Nephron progenitor cell (in vitro differentiated cells): ENCODE data around the gene TAF1C.

Experiments
- DNase-seq: peaks from one replicate; pipeline ENCODE4 v3.0.0; 2021
- H3K27ac Mint-ChIP-seq: 2 replicates; pipeline ENCODE4 v1.8.0; 2021; ENCODE audit warnings: mild to moderate bottlenecking, moderate library complexity, mixed read lengths
- H3K27me3 Mint-ChIP-seq: 2 replicates; pipeline ENCODE4 v1.8.0; 2021; ENCODE audit warnings: mild to moderate bottlenecking, low read depth, mixed read lengths; ENCODE audit not compliant: poor library complexity
- H3K36me3 Mint-ChIP-seq: 2 replicates; pipeline ENCODE4 v1.8.0; 2021; ENCODE audit warnings: low read depth, mixed read lengths
- H3K4me1 Mint-ChIP-seq: 2 replicates; pipeline ENCODE4 v1.8.0; 2021; ENCODE audit warnings: mixed read lengths
- H3K4me3 Mint-ChIP-seq: 2 replicates; pipeline ENCODE4 v1.8.0; 2021; ENCODE audit warnings: mild to moderate bottlenecking, moderate library complexity, mixed read lengths
- H3K9me3 Mint-ChIP-seq: 2 replicates; pipeline ENCODE4 v1.8.0; 2021; ENCODE audit warnings: mild to moderate bottlenecking, moderate library complexity, mixed read lengths
- TF ChIP-seq, protein P1 (sequence below): fragments of 200-600 bp; sonication (generic); IDR thresholded peaks from 2 replicates; pipeline ENCODE4 v1.5.0; 2021; ENCODE audit warnings: antibody characterized with exemption

The TAF1C gene

GRCh38 chr16:84229471-84229870 is 42.6 kb upstream of the TAF1C start:
- Mint-ChIP-seq H3K4me3 (no peak overlapping the region), H3K4me1 (peaks cover 55% of the 10 kb centered on the region), H3K27me3 (peaks cover 3% of the 10 kb centered on the region), H3K9me3 (no peaks in the 10 kb centered on the region), H3K36me3 (no peaks in the 10 kb centered on the region), H3K27ac (peak overlapping the region; percentile 12)
- DNase-seq = no peak
- TF ChIP-seq, protein P1, sequence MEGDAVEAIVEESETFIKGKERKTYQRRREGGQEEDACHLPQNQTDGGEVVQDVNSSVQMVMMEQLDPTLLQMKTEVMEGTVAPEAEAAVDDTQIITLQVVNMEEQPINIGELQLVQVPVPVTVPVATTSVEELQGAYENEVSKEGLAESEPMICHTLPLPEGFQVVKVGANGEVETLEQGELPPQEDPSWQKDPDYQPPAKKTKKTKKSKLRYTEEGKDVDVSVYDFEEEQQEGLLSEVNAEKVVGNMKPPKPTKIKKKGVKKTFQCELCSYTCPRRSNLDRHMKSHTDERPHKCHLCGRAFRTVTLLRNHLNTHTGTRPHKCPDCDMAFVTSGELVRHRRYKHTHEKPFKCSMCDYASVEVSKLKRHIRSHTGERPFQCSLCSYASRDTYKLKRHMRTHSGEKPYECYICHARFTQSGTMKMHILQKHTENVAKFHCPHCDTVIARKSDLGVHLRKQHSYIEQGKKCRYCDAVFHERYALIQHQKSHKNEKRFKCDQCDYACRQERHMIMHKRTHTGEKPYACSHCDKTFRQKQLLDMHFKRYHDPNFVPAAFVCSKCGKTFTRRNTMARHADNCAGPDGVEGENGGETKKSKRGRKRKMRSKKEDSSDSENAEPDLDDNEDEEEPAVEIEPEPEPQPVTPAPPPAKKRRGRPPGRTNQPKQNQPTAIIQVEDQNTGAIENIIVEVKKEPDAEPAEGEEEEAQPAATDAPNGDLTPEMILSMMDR = no peak

DNA sequence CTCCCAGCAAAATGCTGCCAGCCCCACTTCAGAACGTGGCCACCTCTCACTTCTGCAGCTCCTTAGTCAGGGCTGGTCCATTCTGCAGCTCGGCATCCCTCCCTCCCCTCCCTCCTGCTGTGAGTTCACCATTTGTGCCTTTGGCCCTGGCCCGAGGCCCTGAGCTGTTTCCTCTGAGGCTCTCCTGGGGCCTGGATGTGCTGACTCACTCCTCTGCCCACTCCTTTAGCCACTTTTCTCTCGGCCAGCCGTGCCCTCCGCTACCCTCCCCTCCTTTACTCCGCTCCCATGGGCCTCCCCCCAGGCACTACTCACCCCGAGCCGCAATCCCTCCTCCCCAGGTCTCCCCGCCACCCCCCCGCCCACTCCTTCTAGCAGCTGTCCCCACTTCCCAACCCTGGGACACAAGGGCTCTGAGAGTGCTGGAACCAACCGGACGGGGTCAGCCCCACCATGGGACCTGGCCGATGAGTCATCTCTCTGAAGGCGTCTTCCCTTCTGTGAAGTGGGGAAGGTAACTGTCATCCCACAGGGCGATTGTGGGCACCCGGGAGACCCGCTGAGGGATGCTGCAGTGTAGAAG is 41.5 kb upstream of the TAF1C start:
- Mint-ChIP-seq H3K4me3 (no peak overlapping the region), H3K36me3 (no peaks in the 10 kb centered on the region), H3K4me1 (peaks cover 49% of the 10 kb centered on the region), H3K27ac (no peak overlapping the region), H3K27me3 (peaks cover under 1% of the 10 kb centered on the region), H3K9me3 (no peaks in the 10 kb centered on the region)
- DNase-seq = peak; percentile 31
- TF ChIP-seq, protein P1 = no peak

- H3K9me3 Mint-ChIP-seq = no peaks in the 10 kb centered on the region
- peaks cover 5% of the 10 kb centered on the region for H3K27me3 Mint-ChIP-seq
- TF ChIP-seq, protein P1 = no peak
- H3K4me1 Mint-ChIP-seq = peaks cover 48% of the 10 kb centered on the region
- H3K36me3 Mint-ChIP-seq = no peaks in the 10 kb centered on the region
- H3K4me3 Mint-ChIP-seq = peak overlapping the region; percentile 41
- DNase-seq = no peak
- no peak overlapping the region for H3K27ac Mint-ChIP-seq
Measured at GRCh38 chr16:84227548-84227947, 40.7 kb upstream of the TAF1C start.

- Mint-ChIP-seq H3K36me3 (no peaks in the 10 kb centered on the region), H3K4me1 (peaks cover 46% of the 10 kb centered on the region), H3K4me3 (no peak overlapping the region), H3K27ac (peak overlapping the region; percentile 14), H3K27me3 (peaks cover 9% of the 10 kb centered on the region), H3K9me3 (no peaks in the 10 kb centered on the region)
- DNase-seq = no peak
- TF ChIP-seq, protein P1 = no peak
Measured at GRCh38 chr16:84226026-84226425, 39.2 kb upstream of the TAF1C start.

GRCh38 chr16:84225571-84225970 is 38.7 kb upstream of the TAF1C start:
- H3K36me3 Mint-ChIP-seq = no peaks in the 10 kb centered on the region

DNA sequence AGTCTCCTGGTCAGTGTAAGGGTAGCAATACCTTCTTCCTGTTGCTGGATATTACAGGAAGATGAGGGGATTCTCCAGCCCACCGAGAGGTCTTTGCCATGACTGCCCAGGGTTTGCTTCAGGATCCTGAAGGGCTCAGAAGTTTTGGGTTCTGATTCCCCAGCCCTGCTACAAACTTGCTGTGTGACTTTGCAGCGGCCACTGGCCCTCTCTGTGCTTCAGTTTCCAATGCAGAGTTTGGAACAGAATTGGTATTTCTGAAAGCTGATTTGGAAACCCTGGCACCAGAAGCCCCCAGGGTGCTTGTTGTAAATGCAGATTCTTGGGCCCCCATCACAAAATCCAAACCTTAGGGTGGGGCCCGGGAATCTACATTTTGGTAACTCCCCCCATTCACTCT is 38.3 kb upstream of the TAF1C start:
- Mint-ChIP-seq H3K36me3 (no peaks in the 10 kb centered on the region), H3K27me3 (peaks cover 9% of the 10 kb centered on the region), H3K9me3 (no peaks in the 10 kb centered on the region), H3K4me3 (no peak overlapping the region), H3K4me1 (peaks cover 39% of the 10 kb centered on the region), H3K27ac (no peak overlapping the region)
- DNase-seq = no peak
- TF ChIP-seq, protein P1 = no peak

More at GRCh38 chr16:84225571-84225970, 38.7 kb upstream of the TAF1C start:
- Mint-ChIP-seq H3K27me3 (peaks cover 9% of the 10 kb centered on the region), H3K27ac (no peak overlapping the region), H3K4me3 (no peak overlapping the region), H3K9me3 (no peaks in the 10 kb centered on the region), H3K4me1 (peaks cover 42% of the 10 kb centered on the region)
- no peak for DNase-seq
- TF ChIP-seq, protein P1 = no peak
